A549 (cell line): ENCODE measurements around the gene COMMD9. TPM values are rescaled to one million over a fixed set of nuclear protein-coding genes. Genes with fewer than 3 reads are reported as not detected.

Source experiments
- ATAC-seq, 2 experiments: fragments of 200-7000 bp in 1 of 2; fragments of >200 bp in 1 of 2; cut with Nextera tagmentation in 1 of 2; cut with Tn5 transposase in 1 of 2; 3 replicates each; pipeline versions ENCODE4 v1.8.0 to v1.9.1; 2018 to 2020; ENCODE audit warnings: mild to moderate bottlenecking in 1 of 2, moderate library complexity in 1 of 2
- CTCF ChIA-PET: fragments of 300-600 bp; sonication (Branson Sonifier 250); formaldehyde crosslinking; extraction: SDS; loops from one replicate; lab custom pipeline; 2021; ENCODE audit warnings: antibody characterized with exemption, inconsistent platforms; lab: Yijun Ruan, JAX
- POLR2A ChIA-PET: fragments of 350-600 bp; formaldehyde crosslinking; extraction: SDS; loops from one replicate; lab custom pipeline; 2021; ENCODE audit warnings: antibody characterized with exemption, inconsistent platforms; lab: Yijun Ruan, JAX
- DNase-seq, 2 experiments: peaks; one replicate each; pipeline versions ENCODE4 v3.0.0 to v3.0.0-alpha.2; 2011 to 2016; ENCODE audit warnings: low read depth in 1 of 2, low spot score in 1 of 2
- FAIRE-seq: peaks from 2 replicates; lab custom pipeline; 2011; peaks lifted over from hg19 to GRCh38; lab: Jason Lieb, UNC
- H3K27ac ChIP-seq, 2 experiments: fragments of >200 bp; sonication (Bioruptor Twin); formaldehyde crosslinking; 3 replicates each; pipeline ENCODE4 v1.5.1; 2016 to 2017
- H3K4me1 ChIP-seq: fragments of >200 bp; sonication (Bioruptor Twin); formaldehyde crosslinking; 3 replicates; pipeline ENCODE4 v1.6.1; 2016
- H3K4me2 ChIP-seq: fragments of >200 bp; sonication (Bioruptor Twin); formaldehyde crosslinking; 3 replicates; pipeline ENCODE4 v1.6.1; 2016
- H3K4me3 ChIP-seq: fragments of >200 bp; sonication (Bioruptor Twin); formaldehyde crosslinking; 3 replicates; pipeline ENCODE4 v1.5.1; 2016
- H3K9me3 ChIP-seq: fragments of >200 bp; sonication (Bioruptor Twin); formaldehyde crosslinking; 3 replicates; pipeline ENCODE4 v1.6.1; 2016
- BHLHE40 ChIP-seq: IDR thresholded peaks from 2 replicates; pipeline ENCODE4 v1.6.1; 2012; ENCODE audit warnings: low read depth, low read length, inconsistent platforms
- CHD2 ChIP-seq: fragments of 150-350 bp; IDR thresholded peaks from 2 replicates; pipeline ENCODE4 v1.6.1; 2014; ENCODE audit warnings: low read length; ENCODE audit not compliant: partially characterized antibody
- EHMT2 ChIP-seq: fragments of 200-600 bp; sonication (generic); IDR thresholded peaks from 2 replicates; pipeline ENCODE4 v1.6.1; 2016; ENCODE audit warnings: antibody characterized with exemption, low read depth, mild to moderate bottlenecking, moderate library complexity
- ESRRA ChIP-seq: fragments of 150-350 bp; IDR thresholded peaks from 2 replicates; pipeline ENCODE4 v1.6.1; 2014; ENCODE audit warnings: mild to moderate bottlenecking, low read length, borderline replicate concordance
- FOSB ChIP-seq: fragments of 250-450 bp; sonication (Bioruptor Pico); IDR thresholded peaks from 2 replicates; pipeline ENCODE4 v1.5.0; 2020; ENCODE audit warnings: mild to moderate bottlenecking, moderate library complexity
- HDAC2 ChIP-seq: fragments of 200-600 bp; sonication (generic); IDR thresholded peaks from 2 replicates; pipeline ENCODE4 v1.6.1; 2016
- HOXB13 ChIP-seq: fragments of 250-450 bp; sonication (Bioruptor Pico); IDR thresholded peaks from 2 replicates; pipeline ENCODE4 v1.5.0; 2020; ENCODE audit warnings: low read depth, mild to moderate bottlenecking, moderate library complexity
- JUN ChIP-seq, 2 experiments: fragments of >200 bp; sonication (Bioruptor Twin); formaldehyde crosslinking; IDR thresholded peaks; 2 replicates in 1 of 2; 3 replicates in 1 of 2; pipeline ENCODE4 v1.6.1; 2016 to 2017
- KDM5A ChIP-seq: fragments of 200-600 bp; sonication (generic); IDR thresholded peaks from 2 replicates; pipeline ENCODE4 v1.6.1; 2016; ENCODE audit warnings: antibody characterized with exemption, mild to moderate bottlenecking
- MAZ ChIP-seq: fragments of 150-350 bp; IDR thresholded peaks from 2 replicates; pipeline ENCODE4 v1.6.1; 2014; ENCODE audit warnings: antibody characterized with exemption, low read depth, low read length, borderline replicate concordance
- MYC ChIP-seq: IDR thresholded peaks from 2 replicates; pipeline ENCODE4 v1.6.1; 2012; ENCODE audit warnings: mild to moderate bottlenecking, inconsistent platforms, low read length, improper control_type of control experiment, borderline replicate concordance
- PHF8 ChIP-seq: fragments of 200-600 bp; sonication (generic); IDR thresholded peaks from 2 replicates; pipeline ENCODE4 v1.6.1; 2016; ENCODE audit warnings: low read depth, mild to moderate bottlenecking, antibody characterized with exemption, moderate library complexity, borderline replicate concordance
- POLR2A ChIP-seq: IDR thresholded peaks from 2 replicates; pipeline ENCODE4 v1.6.1; 2012; ENCODE audit warnings: mild to moderate bottlenecking, low read length
- POLR2AphosphoS2 ChIP-seq: conservative IDR thresholded peaks from 2 replicates; pipeline ENCODE4 v1.6.1; 2012; ENCODE audit warnings: low read length, improper control_type of control experiment, inconsistent platforms
- RARB ChIP-seq: fragments of 250-450 bp; sonication (Bioruptor Pico); IDR thresholded peaks from 2 replicates; pipeline ENCODE4 v1.8.0; 2021; ENCODE audit warnings: mild to moderate bottlenecking, moderate library complexity
- RCOR1 ChIP-seq: fragments of 150-350 bp; IDR thresholded peaks from 2 replicates; pipeline ENCODE4 v1.6.1; 2014; ENCODE audit warnings: antibody characterized with exemption, low read length, low read depth
- RNF2 ChIP-seq: fragments of 200-600 bp; sonication (generic); IDR thresholded peaks from 2 replicates; pipeline ENCODE4 v1.6.1; 2016; ENCODE audit warnings: low read depth, mild to moderate bottlenecking, antibody characterized with exemption, moderate library complexity, borderline replicate concordance
- SMC3 ChIP-seq: fragments of >200 bp; sonication (Bioruptor Twin); formaldehyde crosslinking; IDR thresholded peaks from 3 replicates; pipeline ENCODE4 v1.6.1; 2018; ENCODE audit warnings: inconsistent platforms
- SREBF2 ChIP-seq: fragments of 450-650 bp; IDR thresholded peaks from 2 replicates; pipeline ENCODE4 v1.6.1; 2014; ENCODE audit warnings: mild to moderate bottlenecking, moderate library complexity
- ZFP36 ChIP-seq: fragments of 450-650 bp; IDR thresholded peaks from 2 replicates; pipeline ENCODE4 v1.6.1; 2014; ENCODE audit warnings: borderline replicate concordance; ENCODE audit not compliant: partially characterized antibody
- ZNF302 ChIP-seq: fragments of 250-450 bp; sonication (Bioruptor Pico); IDR thresholded peaks from 2 replicates; pipeline ENCODE4 v1.9.0; 2021; ENCODE audit warnings: inconsistent platforms, mild to moderate bottlenecking, moderate library complexity
- ZSCAN20 ChIP-seq: fragments of 250-450 bp; sonication (Bioruptor Pico); IDR thresholded peaks from 2 replicates; pipeline ENCODE4 v1.8.0; 2022; ENCODE audit warnings: mild to moderate bottlenecking, moderate library complexity
- WGBS: methylation state at CpG from one replicate; pipeline ENCODE4 v1.1.6; 2017; ENCODE audit errors: missing lambda C conversion rate; 5-methylcytosine and 5-hydroxymethylcytosine counted together
- polyA plus RNA-seq, 4 experiments: library from polyadenylated mRNA; depleted of rRNA in 3 of 4; stranded (reverse); fragments of >200 nt; fragmentation: RNase III in 1 of 4; extraction: RNeasy Plus Mini Kit Qiagen cat#74134 plus additional on column Dnase treatment in 1 of 4; gene quantifications; 2 replicates in 3 of 4; 3 replicates in 1 of 4; pipeline ENCODE4 v1.2.3, GENCODE V29; 2011 to 2017
- TF ChIP-seq, protein P1 (sequence below): fragments of 200-600 bp; sonication (generic); IDR thresholded peaks from 2 replicates; pipeline ENCODE4 v1.6.1; 2016; ENCODE audit warnings: antibody characterized with exemption, mild to moderate bottlenecking, moderate library complexity
- TF ChIP-seq, protein P2 (sequence below): IDR thresholded peaks from 2 replicates; pipeline ENCODE4 v1.6.1; 2012; ENCODE audit warnings: low read depth, borderline replicate concordance
- TF ChIP-seq, protein P3 (sequence below): fragments of >200 bp; sonication (Bioruptor Twin); formaldehyde crosslinking; IDR thresholded peaks from 3 replicates; pipeline ENCODE4 v1.6.1; 2016
- TF ChIP-seq, protein P4 (sequence below): IDR thresholded peaks from 2 replicates; pipeline ENCODE4 v1.6.1; 2012
- TF ChIP-seq, protein P5 (sequence below): fragments of 250-450 bp; sonication (Bioruptor Pico); IDR thresholded peaks from 2 replicates; pipeline ENCODE4 v1.5.0; 2020; ENCODE audit warnings: low read depth, mild to moderate bottlenecking, moderate library complexity
- TF ChIP-seq, protein P6 (sequence below): fragments of 250-450 bp; sonication (Bioruptor Pico); IDR thresholded peaks from 2 replicates; pipeline ENCODE4 v1.5.0; 2021; ENCODE audit warnings: mild to moderate bottlenecking, moderate library complexity, borderline replicate concordance

COMMD9 gene
- polyA plus RNA-seq, 2 of the 4 experiments (the other 2 are of a cell fraction): 36.3 to 37.3 TPM

DNA sequence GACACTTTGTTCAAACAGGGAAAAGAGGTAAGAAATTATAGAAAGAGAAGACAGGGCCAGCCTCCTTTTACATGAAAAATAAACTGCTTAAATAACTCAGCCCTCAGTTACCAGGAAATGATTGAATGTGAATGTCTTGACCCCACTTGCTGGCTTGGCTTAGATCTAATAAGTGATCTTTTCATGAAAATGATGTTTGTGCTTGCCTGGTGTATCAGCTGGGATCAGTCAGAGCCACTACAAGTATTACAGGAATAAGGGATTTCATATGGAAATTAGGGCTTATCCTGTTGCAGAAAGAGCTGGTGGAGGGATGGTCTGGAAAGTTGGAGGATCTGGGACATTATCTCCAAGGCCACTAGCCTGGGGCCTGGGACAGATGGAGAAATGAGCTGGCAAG, 51.8 kb downstream of the COMMD9 start (continued):
- TF ChIP-seq, protein P1, sequence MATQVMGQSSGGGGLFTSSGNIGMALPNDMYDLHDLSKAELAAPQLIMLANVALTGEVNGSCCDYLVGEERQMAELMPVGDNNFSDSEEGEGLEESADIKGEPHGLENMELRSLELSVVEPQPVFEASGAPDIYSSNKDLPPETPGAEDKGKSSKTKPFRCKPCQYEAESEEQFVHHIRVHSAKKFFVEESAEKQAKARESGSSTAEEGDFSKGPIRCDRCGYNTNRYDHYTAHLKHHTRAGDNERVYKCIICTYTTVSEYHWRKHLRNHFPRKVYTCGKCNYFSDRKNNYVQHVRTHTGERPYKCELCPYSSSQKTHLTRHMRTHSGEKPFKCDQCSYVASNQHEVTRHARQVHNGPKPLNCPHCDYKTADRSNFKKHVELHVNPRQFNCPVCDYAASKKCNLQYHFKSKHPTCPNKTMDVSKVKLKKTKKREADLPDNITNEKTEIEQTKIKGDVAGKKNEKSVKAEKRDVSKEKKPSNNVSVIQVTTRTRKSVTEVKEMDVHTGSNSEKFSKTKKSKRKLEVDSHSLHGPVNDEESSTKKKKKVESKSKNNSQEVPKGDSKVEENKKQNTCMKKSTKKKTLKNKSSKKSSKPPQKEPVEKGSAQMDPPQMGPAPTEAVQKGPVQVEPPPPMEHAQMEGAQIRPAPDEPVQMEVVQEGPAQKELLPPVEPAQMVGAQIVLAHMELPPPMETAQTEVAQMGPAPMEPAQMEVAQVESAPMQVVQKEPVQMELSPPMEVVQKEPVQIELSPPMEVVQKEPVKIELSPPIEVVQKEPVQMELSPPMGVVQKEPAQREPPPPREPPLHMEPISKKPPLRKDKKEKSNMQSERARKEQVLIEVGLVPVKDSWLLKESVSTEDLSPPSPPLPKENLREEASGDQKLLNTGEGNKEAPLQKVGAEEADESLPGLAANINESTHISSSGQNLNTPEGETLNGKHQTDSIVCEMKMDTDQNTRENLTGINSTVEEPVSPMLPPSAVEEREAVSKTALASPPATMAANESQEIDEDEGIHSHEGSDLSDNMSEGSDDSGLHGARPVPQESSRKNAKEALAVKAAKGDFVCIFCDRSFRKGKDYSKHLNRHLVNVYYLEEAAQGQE: no peak
- no peak for TF ChIP-seq SREBF2
- TF ChIP-seq ZNF302 (CRISPR knock-in tag): no peak
- TF ChIP-seq, all 56 proteins: peak for 0

DNA sequence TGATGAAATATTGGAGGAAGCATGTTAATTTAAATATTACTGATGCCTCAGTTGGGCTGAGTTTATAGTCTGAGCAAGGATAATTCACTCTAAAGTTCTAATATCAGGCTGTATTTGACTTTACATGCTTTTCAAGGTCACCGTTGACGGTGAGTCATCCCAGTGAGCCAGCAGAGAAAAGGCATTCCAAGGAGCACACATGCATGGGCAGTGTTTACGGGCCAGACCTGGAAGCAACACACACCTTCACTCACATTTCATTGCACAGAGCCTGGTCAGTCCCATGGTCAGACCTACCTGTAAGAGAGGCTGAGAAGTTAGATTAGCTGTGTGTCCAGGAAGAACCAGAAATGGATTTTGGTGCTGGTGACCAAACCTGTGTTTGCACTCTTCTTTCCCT, 53.5 kb downstream of the COMMD9 start:
- Histone ChIP-seq H3K27ac (no peak overlapping the region), H3K9me3 (no peaks in the 10 kb centered on the region), H3K4me1 (no peaks in the 10 kb centered on the region), H3K4me3 (no peak overlapping the region), H3K4me2 (no peak overlapping the region)
- no peak for FAIRE-seq
- WGBS: 84% methylated on average over 3 of the region's 3 CpGs
- DNase-seq: no peak
- ATAC-seq: no peak
- ChIA-PET POLR2A (no interaction called here), CTCF (interaction anchor here (1.0 to 1.4 kb wide), 2 partner anchors 194 to 413 kb away, joined by 3 to 4 read pairs; no protein-coding TSS in a partner anchor)
- TF ChIP-seq RARB (CRISPR knock-in tag) (no peak), MAZ (no peak), SREBF2 (no peak), FOSB (CRISPR knock-in tag) (no peak), ZSCAN20 (CRISPR knock-in tag) (no peak), ZNF302 (CRISPR knock-in tag) (no peak), JUN (IDR thresholded peaks at IDR 0.05) (no peak), HOXB13 (CRISPR knock-in tag) (no peak), BHLHE40 (no peak), KDM5A (no peak), ZFP36 (no peak), HDAC2 (no peak)
- TF ChIP-seq, protein P2, sequence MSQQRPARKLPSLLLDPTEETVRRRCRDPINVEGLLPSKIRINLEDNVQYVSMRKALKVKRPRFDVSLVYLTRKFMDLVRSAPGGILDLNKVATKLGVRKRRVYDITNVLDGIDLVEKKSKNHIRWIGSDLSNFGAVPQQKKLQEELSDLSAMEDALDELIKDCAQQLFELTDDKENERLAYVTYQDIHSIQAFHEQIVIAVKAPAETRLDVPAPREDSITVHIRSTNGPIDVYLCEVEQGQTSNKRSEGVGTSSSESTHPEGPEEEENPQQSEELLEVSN: no peak
- TF ChIP-seq, protein P3, sequence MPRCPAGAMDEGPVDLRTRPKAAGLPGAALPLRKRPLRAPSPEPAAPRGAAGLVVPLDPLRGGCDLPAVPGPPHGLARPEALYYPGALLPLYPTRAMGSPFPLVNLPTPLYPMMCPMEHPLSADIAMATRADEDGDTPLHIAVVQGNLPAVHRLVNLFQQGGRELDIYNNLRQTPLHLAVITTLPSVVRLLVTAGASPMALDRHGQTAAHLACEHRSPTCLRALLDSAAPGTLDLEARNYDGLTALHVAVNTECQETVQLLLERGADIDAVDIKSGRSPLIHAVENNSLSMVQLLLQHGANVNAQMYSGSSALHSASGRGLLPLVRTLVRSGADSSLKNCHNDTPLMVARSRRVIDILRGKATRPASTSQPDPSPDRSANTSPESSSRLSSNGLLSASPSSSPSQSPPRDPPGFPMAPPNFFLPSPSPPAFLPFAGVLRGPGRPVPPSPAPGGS: no peak
- TF ChIP-seq, protein P4, sequence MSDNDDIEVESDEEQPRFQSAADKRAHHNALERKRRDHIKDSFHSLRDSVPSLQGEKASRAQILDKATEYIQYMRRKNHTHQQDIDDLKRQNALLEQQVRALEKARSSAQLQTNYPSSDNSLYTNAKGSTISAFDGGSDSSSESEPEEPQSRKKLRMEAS: no peak

DNA sequence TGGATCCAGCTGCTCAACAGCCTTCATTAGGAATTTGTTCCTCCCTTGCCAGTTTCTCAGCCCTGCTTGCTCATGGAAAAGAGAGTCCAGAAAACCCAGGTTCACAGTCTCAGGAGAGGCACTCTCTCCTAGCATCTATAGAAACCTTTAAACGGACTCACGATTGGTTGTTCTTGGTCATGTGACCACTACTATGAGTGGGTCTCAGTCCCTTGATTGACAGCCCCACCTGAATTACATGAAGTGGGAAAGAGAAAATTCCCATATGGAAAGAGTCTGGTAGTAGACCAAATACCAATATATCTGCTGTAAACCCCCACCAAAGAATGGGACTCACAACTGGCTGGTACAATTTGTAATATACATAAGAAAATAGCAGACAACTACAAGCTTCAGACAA, 54.4 kb downstream of the COMMD9 start:
- POLR2A ChIA-PET: no interaction called here
- CTCF ChIA-PET: interaction anchor here (1.8 kb wide), 1 partner anchor 413 kb away, joined by 5 read pairs; no protein-coding TSS in a partner anchor
- no peak for ATAC-seq
- TF ChIP-seq EHMT2 (no peak), POLR2A (no peak), KDM5A (no peak), SREBF2 (no peak), PHF8 (no peak), HOXB13 (CRISPR knock-in tag) (no peak), MYC (no peak), POLR2AphosphoS2 (no peak), ZFP36 (no peak), SMC3 (no peak), CHD2 (no peak), RCOR1 (no peak), ESRRA (no peak), RNF2 (no peak)
- TF ChIP-seq, protein P5, sequence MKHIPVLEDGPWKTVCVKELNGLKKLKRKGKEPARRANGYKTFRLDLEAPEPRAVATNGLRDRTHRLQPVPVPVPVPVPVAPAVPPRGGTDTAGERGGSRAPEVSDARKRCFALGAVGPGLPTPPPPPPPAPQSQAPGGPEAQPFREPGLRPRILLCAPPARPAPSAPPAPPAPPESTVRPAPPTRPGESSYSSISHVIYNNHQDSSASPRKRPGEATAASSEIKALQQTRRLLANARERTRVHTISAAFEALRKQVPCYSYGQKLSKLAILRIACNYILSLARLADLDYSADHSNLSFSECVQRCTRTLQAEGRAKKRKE: no peak
- TF ChIP-seq, protein P6, sequence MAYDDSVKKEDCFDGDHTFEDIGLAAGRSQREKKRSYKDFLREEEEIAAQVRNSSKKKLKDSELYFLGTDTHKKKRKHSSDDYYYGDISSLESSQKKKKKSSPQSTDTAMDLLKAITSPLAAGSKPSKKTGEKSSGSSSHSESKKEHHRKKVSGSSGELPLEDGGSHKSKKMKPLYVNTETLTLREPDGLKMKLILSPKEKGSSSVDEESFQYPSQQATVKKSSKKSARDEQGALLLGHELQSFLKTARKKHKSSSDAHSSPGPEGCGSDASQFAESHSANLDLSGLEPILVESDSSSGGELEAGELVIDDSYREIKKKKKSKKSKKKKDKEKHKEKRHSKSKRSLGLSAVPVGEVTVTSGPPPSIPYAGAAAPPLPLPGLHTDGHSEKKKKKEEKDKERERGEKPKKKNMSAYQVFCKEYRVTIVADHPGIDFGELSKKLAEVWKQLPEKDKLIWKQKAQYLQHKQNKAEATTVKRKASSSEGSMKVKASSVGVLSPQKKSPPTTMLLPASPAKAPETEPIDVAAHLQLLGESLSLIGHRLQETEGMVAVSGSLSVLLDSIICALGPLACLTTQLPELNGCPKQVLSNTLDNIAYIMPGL: no peak

More for the DNA sequence above, 54.4 kb downstream of the COMMD9 start:
- FAIRE-seq (no peak), DNase-seq (no peak)
- no peak overlapping the region for H3K4me2 ChIP-seq
- H3K4me3 ChIP-seq: no peak overlapping the region
- H3K27ac ChIP-seq: no peak overlapping the region
- 92% methylated on average over 2 of the region's 2 CpGs for WGBS
- H3K9me3 ChIP-seq: no peaks in the 10 kb centered on the region
- no peaks in the 10 kb centered on the region for H3K4me1 ChIP-seq
